Parathyroid adenoma (tissue), 2 donors: Measurements from ENCODE around the gene SMPDL3A.

Experiments used
- H2AFZ ChIP-seq: fragments of 300-600 bp; sonication (generic); one replicate; pipeline ENCODE4 v1.7.0; 2017; ENCODE audit warnings: antibody characterized with exemption, mild to moderate bottlenecking
- H3K27ac ChIP-seq: fragments of 300-600 bp; sonication (generic); one replicate; pipeline ENCODE4 v1.7.0; 2017
- H3K27me3 ChIP-seq: fragments of 300-600 bp; sonication (generic); one replicate; pipeline ENCODE4 v1.7.0; 2017; ENCODE audit warnings: low read length; ENCODE audit not compliant: control insufficient read depth, insufficient read depth
- H3K36me3 ChIP-seq: fragments of 300-600 bp; sonication (generic); one replicate; pipeline ENCODE4 v1.7.0; 2017; ENCODE audit warnings: low read length; ENCODE audit not compliant: control insufficient read depth, insufficient read depth
- H3K4me1 ChIP-seq: fragments of 300-600 bp; sonication (generic); one replicate; pipeline ENCODE4 v1.7.0; 2017; ENCODE audit warnings: control low read depth
- H3K4me2 ChIP-seq: fragments of 300-600 bp; sonication (generic); one replicate; pipeline ENCODE4 v1.7.0; 2017; ENCODE audit warnings: low read length
- H3K4me3 ChIP-seq: fragments of 300-600 bp; sonication (generic); one replicate; pipeline ENCODE4 v1.7.0; 2017; ENCODE audit warnings: low read depth, low read length
- H3K79me2 ChIP-seq: fragments of 300-600 bp; sonication (generic); one replicate; pipeline ENCODE4 v1.7.0; 2017; ENCODE audit warnings: control low read depth
- H3K9ac ChIP-seq: fragments of 300-600 bp; sonication (generic); one replicate; pipeline ENCODE4 v1.7.0; 2017; ENCODE audit warnings: mild to moderate bottlenecking
- H3K9me3 ChIP-seq: fragments of 300-600 bp; sonication (generic); one replicate; pipeline ENCODE4 v1.7.0; 2017; ENCODE audit warnings: low read length; ENCODE audit not compliant: control insufficient read depth
- TF ChIP-seq, protein P1 (sequence below): fragments of 300-600 bp; sonication (generic); IDR thresholded peaks from one replicate; pipeline ENCODE4 v1.7.0; 2017; ENCODE audit warnings: antibody characterized with exemption, mild to moderate bottlenecking
- donor health status: primary hyperparathyroidism.

The SMPDL3A gene

DNA sequence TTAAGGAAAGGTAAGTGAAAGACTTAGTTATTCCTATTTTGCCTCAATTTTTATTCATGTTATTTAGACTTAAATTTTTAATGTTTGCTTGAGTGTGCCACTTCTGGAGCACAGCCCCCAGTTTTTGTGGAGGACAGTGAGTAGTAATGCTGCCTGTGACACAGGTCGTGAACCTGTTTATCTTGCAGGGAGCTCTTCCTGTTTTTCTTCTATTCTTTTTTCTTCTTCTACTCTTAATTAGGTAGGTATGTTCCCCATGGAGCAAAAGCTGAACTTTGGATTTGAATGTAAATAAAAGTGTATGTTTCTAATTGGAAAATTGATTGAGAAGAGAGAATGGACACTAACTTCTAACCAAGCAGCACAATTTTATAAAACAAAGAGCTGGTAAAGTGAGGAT lies 12.3 kb downstream of the SMPDL3A start:
- Histone ChIP-seq H2AFZ (no peak overlapping the region), H3K9me3 (no peaks in the 10 kb centered on the region), H3K9ac (no peak overlapping the region), H3K4me2 (no peak overlapping the region), H3K27ac (no peak overlapping the region), H3K4me1 (no peaks in the 10 kb centered on the region), H3K4me3 (no peak overlapping the region), H3K27me3 (no peaks in the 10 kb centered on the region), H3K79me2 (no peaks in the 10 kb centered on the region), H3K36me3 (no peaks in the 10 kb centered on the region)
- TF ChIP-seq, protein P1, sequence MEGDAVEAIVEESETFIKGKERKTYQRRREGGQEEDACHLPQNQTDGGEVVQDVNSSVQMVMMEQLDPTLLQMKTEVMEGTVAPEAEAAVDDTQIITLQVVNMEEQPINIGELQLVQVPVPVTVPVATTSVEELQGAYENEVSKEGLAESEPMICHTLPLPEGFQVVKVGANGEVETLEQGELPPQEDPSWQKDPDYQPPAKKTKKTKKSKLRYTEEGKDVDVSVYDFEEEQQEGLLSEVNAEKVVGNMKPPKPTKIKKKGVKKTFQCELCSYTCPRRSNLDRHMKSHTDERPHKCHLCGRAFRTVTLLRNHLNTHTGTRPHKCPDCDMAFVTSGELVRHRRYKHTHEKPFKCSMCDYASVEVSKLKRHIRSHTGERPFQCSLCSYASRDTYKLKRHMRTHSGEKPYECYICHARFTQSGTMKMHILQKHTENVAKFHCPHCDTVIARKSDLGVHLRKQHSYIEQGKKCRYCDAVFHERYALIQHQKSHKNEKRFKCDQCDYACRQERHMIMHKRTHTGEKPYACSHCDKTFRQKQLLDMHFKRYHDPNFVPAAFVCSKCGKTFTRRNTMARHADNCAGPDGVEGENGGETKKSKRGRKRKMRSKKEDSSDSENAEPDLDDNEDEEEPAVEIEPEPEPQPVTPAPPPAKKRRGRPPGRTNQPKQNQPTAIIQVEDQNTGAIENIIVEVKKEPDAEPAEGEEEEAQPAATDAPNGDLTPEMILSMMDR = no peak

DNA sequence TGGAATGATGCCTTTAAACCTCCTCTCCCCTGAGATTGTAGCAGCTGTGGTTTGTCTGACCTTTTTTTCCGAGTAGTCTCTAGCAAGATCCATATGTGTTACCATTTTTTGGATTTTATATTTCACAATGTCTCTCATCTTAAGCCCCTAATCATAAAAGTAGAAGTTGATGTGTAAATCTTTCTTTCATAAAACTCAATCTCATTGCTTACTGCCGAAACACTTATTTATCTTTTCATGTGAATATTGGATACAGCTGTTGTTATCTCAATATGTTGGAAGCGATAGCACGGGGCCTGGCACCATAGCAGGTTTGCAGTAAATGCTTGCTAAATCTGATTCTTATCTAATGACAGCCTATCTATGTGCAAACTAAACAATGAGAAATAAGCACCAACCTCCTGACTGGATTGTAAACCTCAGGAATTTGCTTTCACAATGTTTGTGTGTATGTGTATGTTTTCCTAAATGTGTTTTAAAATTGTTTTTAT lies 14.2 kb downstream of the SMPDL3A start:
- H3K27me3 ChIP-seq = no peaks in the 10 kb centered on the region
- H3K4me3 ChIP-seq = no peak overlapping the region
- no peaks in the 10 kb centered on the region for H3K9me3 ChIP-seq
- peak overlapping the region; percentile 1 for H3K4me2 ChIP-seq
- H3K27ac ChIP-seq = no peak overlapping the region
- no peak overlapping the region for H2AFZ ChIP-seq
- H3K4me1 ChIP-seq = no peaks in the 10 kb centered on the region
- no peaks in the 10 kb centered on the region for H3K79me2 ChIP-seq
- no peaks in the 10 kb centered on the region for H3K36me3 ChIP-seq
- TF ChIP-seq, protein P1 = no peak
- H3K9ac ChIP-seq = no peak overlapping the region

DNA sequence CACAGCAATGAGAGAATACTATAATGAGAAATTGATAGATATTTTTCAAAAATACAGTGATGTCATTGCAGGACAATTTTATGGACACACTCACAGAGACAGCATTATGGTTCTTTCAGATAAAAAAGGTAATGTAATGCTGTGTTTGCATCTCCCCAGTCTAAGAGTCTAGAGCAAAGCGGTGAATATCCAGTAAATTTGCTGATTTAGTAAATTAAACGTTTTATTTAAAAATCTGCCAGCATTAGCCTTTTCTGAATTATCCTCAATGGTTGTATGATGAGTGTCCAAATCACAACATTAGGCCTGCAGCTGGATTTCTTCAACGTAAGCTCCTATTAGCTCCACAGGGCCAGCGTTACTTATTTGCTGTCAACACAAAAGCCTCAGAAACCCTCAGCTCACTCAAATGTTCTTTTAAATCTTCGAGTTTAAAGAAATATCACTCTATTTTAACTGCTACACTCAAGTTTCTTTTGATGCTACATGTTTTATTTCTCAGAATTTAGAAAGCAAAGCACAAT lies 16.0 kb downstream of the SMPDL3A start:
- no peak overlapping the region for H3K9ac ChIP-seq
- no peaks in the 10 kb centered on the region for H3K36me3 ChIP-seq
- H3K4me1 ChIP-seq = no peaks in the 10 kb centered on the region
- H3K79me2 ChIP-seq = no peaks in the 10 kb centered on the region
- no peaks in the 10 kb centered on the region for H3K9me3 ChIP-seq
- TF ChIP-seq, protein P1 = no peak
- no peak overlapping the region for H3K4me3 ChIP-seq
- no peaks in the 10 kb centered on the region for H3K27me3 ChIP-seq
- no peak overlapping the region for H2AFZ ChIP-seq
- H3K27ac ChIP-seq = no peak overlapping the region
- H3K4me2 ChIP-seq = no peak overlapping the region

DNA sequence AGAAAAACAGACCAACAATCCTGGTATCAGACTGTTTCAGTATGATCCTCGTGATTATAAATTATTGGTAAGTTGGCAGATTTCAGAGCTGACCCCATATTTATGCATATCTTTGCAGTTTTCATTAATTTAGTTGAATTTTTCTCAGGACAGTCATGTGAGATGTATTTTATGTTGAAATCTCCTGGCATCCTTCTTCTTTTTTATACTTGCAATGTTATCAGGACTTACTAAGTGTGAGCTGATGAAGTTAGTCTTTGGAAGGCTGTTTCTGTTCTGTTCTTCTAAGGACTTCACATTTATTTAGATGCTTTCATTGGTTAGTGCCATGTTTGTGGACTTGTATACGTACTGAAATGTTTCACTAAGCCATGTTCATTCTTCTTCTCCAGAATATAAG lies 17.2 kb downstream of the SMPDL3A start:
- no peaks in the 10 kb centered on the region for H3K27me3 ChIP-seq
- H3K79me2 ChIP-seq = no peaks in the 10 kb centered on the region
- H2AFZ ChIP-seq = no peak overlapping the region
- TF ChIP-seq, protein P1 = no peak
- H3K9me3 ChIP-seq = no peaks in the 10 kb centered on the region
- no peaks in the 10 kb centered on the region for H3K36me3 ChIP-seq
- H3K9ac ChIP-seq = no peak overlapping the region
- H3K27ac ChIP-seq = no peak overlapping the region
- H3K4me2 ChIP-seq = no peak overlapping the region
- no peak overlapping the region for H3K4me3 ChIP-seq
- H3K4me1 ChIP-seq = no peaks in the 10 kb centered on the region
